OCI-LY7 (cell line): ENCODE results near the gene SCTR. TPM values are rescaled to one million over a fixed set of nuclear protein-coding genes. Genes with fewer than 3 reads are reported as not detected.

ENCODE experiments used
- BruUV-seq: library from RNA; stranded (reverse); fragments of 400-500 nt; replicated peaks from 2 replicates; lab custom pipeline; 2021; lab: Mats Ljungman, UMichigan
- CTCF ChIA-PET: fragments of 300-600 bp; sonication (Branson Sonifier 250); formaldehyde crosslinking; loops from one replicate; lab custom pipeline; 2022; ENCODE audit warnings: antibody characterized with exemption; ENCODE audit not compliant: unreplicated experiment; lab: Charles Lee
- POLR2A ChIA-PET: fragments of 300-600 bp; sonication (Branson Sonifier 250); formaldehyde crosslinking; loops from one replicate; lab custom pipeline; 2022; ENCODE audit warnings: antibody characterized with exemption; lab: Charles Lee
- DNase-seq: peaks from one replicate; pipeline ENCODE4 v3.0.0-alpha.2; 2015; ENCODE audit warnings: low spot score
- H2AFZ ChIP-seq: fragments of 200-600 bp; sonication (generic), shearing (Covaris generic); 2 replicates; pipeline ENCODE4 v1.6.1; 2014; ENCODE audit warnings: mild to moderate bottlenecking, antibody characterized with exemption, low read length, moderate library complexity
- H3K27ac ChIP-seq: fragments of 200-600 bp; sonication (generic); 2 replicates; pipeline ENCODE4 v1.5.1; 2014; ENCODE audit warnings: mixed run types, low read depth, mild to moderate bottlenecking, moderate library complexity, low read length, inconsistent platforms; ENCODE audit not compliant: poor library complexity, severe bottlenecking
- H3K36me3 ChIP-seq: fragments of 200-600 bp; sonication (generic); 2 replicates; pipeline ENCODE4 v1.6.1; 2014; ENCODE audit warnings: mild to moderate bottlenecking, antibody characterized with exemption, low read length, moderate library complexity, mixed read lengths; ENCODE audit not compliant: insufficient read depth
- H3K4me1 ChIP-seq: fragments of 200-600 bp; sonication (generic); 2 replicates; pipeline ENCODE4 v1.5.1; 2014; ENCODE audit warnings: mild to moderate bottlenecking, low read length; ENCODE audit not compliant: insufficient read depth, poor library complexity, severe bottlenecking
- H3K4me2 ChIP-seq: fragments of 200-600 bp; sonication (generic); 2 replicates; pipeline ENCODE4 v1.6.1; 2014; ENCODE audit warnings: mild to moderate bottlenecking, low read length
- H3K4me3 ChIP-seq: fragments of 200-600 bp; sonication (generic); 2 replicates; pipeline ENCODE4 v1.5.1; 2014; ENCODE audit warnings: mild to moderate bottlenecking, low read depth, low read length; ENCODE audit not compliant: poor library complexity, severe bottlenecking
- H3K79me2 ChIP-seq: fragments of 200-600 bp; sonication (generic); 2 replicates; pipeline ENCODE4 v1.6.1; 2016; ENCODE audit warnings: low read depth, mild to moderate bottlenecking, low read length, moderate library complexity, mixed read lengths; ENCODE audit not compliant: insufficient read depth
- H3K9me2 ChIP-seq: fragments of 200-600 bp; sonication (generic); 2 replicates; pipeline ENCODE4 v1.6.1; 2016; ENCODE audit warnings: mild to moderate bottlenecking, low read length, mixed read lengths; ENCODE audit not compliant: insufficient read depth
- H3K9me3 ChIP-seq: fragments of 200-600 bp; sonication (generic); 2 replicates; pipeline ENCODE4 v1.6.1; 2014; ENCODE audit warnings: mild to moderate bottlenecking, mixed run types, low read length, mixed read lengths
- H4K20me1 ChIP-seq: fragments of 200-600 bp; sonication (generic); 2 replicates; pipeline ENCODE4 v1.6.1; 2014; ENCODE audit warnings: mild to moderate bottlenecking, antibody characterized with exemption, low read length, moderate library complexity, mixed read lengths; ENCODE audit not compliant: insufficient read depth
- EZH2phosphoT487 ChIP-seq: fragments of 200-600 bp; sonication (generic); IDR thresholded peaks from 2 replicates; pipeline ENCODE4 v1.6.1; 2018; ENCODE audit warnings: low read depth, borderline replicate concordance, mild to moderate bottlenecking, mixed run types, antibody characterized with exemption, low read length, moderate library complexity, mixed read lengths
- intact Hi-C: fragments of 100-400 bp; cut with micrococcal nuclease; formaldehyde crosslinking; loops from one replicate; pipeline ENCODE4 v1.10.0; 2022; ENCODE audit not compliant: unreplicated experiment
- total RNA-seq, 2 experiments: library from RNA; depleted of rRNA in 1 of 2; stranded (reverse); fragments of >200 nt in 1 of 2; shearing (Covaris generic) in 1 of 2; gene quantifications; 2 replicates each; pipeline ENCODE4 v1.2.3, GENCODE V29; 2014 to 2022
- TF ChIP-seq, protein P1 (sequence below): fragments of 200-600 bp; sonication (generic); conservative IDR thresholded peaks from 2 replicates; pipeline ENCODE4 v1.5.1; 2014; ENCODE audit warnings: mild to moderate bottlenecking, antibody characterized with exemption, low read length, moderate library complexity, mixed read lengths

Gene SCTR
- total RNA-seq, 2 experiments from 2014 or later = not detected

DNA sequence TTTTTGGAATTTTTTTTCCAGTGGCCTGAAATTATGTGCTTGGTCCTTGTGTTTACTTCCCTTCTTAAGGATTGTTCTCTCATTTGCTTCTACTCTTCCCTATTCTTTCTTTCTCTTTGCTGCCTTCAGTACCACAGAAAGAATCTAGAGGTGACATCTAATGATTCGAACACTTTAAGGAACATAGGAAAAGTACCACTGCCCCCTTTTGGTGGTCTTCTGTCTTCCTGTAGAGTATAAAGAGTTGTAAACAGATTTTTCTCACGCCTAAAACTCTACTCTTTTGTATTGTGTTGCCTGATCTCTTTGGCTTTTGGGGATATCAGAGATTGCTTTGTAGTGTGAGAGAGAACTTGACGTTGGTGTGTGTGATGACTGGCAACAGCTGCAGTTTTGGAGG lies 7.0 kb upstream of the SCTR start:
- H3K4me1 ChIP-seq = no peaks in the 10 kb centered on the region
- H3K4me2 ChIP-seq = no peak overlapping the region
- no peak for TF ChIP-seq EZH2phosphoT487
- TF ChIP-seq, protein P1, sequence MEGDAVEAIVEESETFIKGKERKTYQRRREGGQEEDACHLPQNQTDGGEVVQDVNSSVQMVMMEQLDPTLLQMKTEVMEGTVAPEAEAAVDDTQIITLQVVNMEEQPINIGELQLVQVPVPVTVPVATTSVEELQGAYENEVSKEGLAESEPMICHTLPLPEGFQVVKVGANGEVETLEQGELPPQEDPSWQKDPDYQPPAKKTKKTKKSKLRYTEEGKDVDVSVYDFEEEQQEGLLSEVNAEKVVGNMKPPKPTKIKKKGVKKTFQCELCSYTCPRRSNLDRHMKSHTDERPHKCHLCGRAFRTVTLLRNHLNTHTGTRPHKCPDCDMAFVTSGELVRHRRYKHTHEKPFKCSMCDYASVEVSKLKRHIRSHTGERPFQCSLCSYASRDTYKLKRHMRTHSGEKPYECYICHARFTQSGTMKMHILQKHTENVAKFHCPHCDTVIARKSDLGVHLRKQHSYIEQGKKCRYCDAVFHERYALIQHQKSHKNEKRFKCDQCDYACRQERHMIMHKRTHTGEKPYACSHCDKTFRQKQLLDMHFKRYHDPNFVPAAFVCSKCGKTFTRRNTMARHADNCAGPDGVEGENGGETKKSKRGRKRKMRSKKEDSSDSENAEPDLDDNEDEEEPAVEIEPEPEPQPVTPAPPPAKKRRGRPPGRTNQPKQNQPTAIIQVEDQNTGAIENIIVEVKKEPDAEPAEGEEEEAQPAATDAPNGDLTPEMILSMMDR = peak; percentile 60
- no peak overlapping the region for H3K27ac ChIP-seq
- H3K9me3 ChIP-seq = peaks cover 11% of the 10 kb centered on the region; the same call in 1 of the 2 replicates
- intact Hi-C loops = no loop called here
- H2AFZ ChIP-seq = no peak overlapping the region
- no peaks in the 10 kb centered on the region for H4K20me1 ChIP-seq
- H3K4me3 ChIP-seq = no peak overlapping the region
- CTCF ChIA-PET = no interaction called here
- no peaks in the 10 kb centered on the region for H3K36me3 ChIP-seq
- DNase-seq = peak; percentile 21
- no peaks in the 10 kb centered on the region for H3K79me2 ChIP-seq
- BruUV-seq = no TSS peak
- POLR2A ChIA-PET = interaction anchor here (0.9 kb wide), 1 partner anchor 1067 kb away, joined by 3 read pairs; no protein-coding TSS in a partner anchor
- H3K9me2 ChIP-seq = no peaks in the 10 kb centered on the region

DNA sequence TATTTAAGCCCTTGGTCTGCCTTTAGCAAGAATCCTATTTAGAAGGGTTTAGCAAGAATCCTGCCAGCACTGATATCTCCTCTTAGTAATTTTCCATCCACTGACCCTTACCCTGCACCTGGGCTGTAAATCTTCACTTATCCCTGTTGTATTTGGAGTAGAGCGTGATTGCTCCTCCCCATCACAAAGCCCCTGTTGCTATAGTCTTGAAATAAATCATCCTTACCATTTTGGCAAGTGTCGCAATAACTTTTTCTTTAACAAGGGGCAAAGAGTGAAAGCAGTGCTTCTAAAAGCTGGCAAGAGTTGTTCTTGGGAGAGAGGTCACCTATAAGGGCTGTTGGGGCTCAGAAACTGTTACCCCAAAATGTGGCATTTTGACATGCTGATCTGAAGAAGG lies 3.7 kb upstream of the SCTR start:
- BruUV-seq = no TSS peak
- H3K4me1 ChIP-seq = no peaks in the 10 kb centered on the region
- intact Hi-C loops = no loop called here
- TF ChIP-seq, protein P1 = no peak
- no peak for TF ChIP-seq EZH2phosphoT487
- no peaks in the 10 kb centered on the region for H3K9me2 ChIP-seq
- no peaks in the 10 kb centered on the region for H4K20me1 ChIP-seq
- peaks cover 1% of the 10 kb centered on the region; the same call in 1 of the 2 replicates for H3K9me3 ChIP-seq
- H3K4me2 ChIP-seq = no peak overlapping the region
- no peak for DNase-seq
- no peak overlapping the region for H3K27ac ChIP-seq
- H3K79me2 ChIP-seq = no peaks in the 10 kb centered on the region
- no peak overlapping the region for H3K4me3 ChIP-seq
- ChIA-PET POLR2A (no interaction called here), CTCF (no interaction called here)
- no peak overlapping the region for H2AFZ ChIP-seq
- no peaks in the 10 kb centered on the region for H3K36me3 ChIP-seq

DNA sequence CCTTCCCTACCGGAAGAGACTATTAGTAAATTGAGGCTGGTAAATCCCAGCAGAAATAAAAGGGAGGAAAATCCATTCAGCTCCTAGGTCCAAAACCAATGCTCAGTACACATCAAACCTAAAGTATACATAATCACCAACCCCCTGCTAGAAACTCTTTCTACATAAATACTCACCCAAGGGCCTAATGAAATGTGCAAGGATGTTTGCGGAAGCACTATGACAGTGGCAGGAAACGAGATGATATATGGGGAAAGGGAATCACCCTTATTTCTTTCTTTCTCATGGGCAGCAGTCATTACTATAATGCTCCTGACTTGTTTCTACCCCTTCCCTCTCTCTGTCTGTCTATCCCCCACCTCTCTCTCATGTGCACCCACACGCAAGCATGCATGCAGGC lies 1.3 kb upstream of the SCTR start:
- Histone ChIP-seq H4K20me1 (no peaks in the 10 kb centered on the region), H3K4me2 (no peak overlapping the region), H3K4me3 (no peak overlapping the region), H2AFZ (no peak overlapping the region), H3K9me3 (no peaks in the 10 kb centered on the region), H3K79me2 (no peaks in the 10 kb centered on the region), H3K4me1 (no peaks in the 10 kb centered on the region), H3K36me3 (no peaks in the 10 kb centered on the region), H3K27ac (no peak overlapping the region), H3K9me2 (no peaks in the 10 kb centered on the region)
- POLR2A ChIA-PET = interaction anchor here (0.9 kb wide), 1 partner anchor 9 kb away, joined by 3 read pairs; no protein-coding TSS in a partner anchor
- no TSS peak for BruUV-seq
- intact Hi-C loops = no loop called here
- no peak for TF ChIP-seq EZH2phosphoT487
- TF ChIP-seq, protein P1 = no peak
- CTCF ChIA-PET = no interaction called here
- DNase-seq = no peak
